Spinal cord (tissue), 10 donors: Measurements from ENCODE around the gene PSRC1. TPM values are rescaled to one million over a fixed set of nuclear protein-coding genes. Genes with fewer than 3 reads are reported as not detected.
"Not testable (repeated sequence)": the region's sequence is repeated elsewhere in the genome, so short reads cannot be mapped to it uniquely, and the experiment has no call there.

Experiments used
- DNase-seq, 6 donors: peaks; one replicate each; pipeline versions ENCODE4 v3.0.0 to v3.0.0-alpha.2; 2013 to 2015; ENCODE audit warnings: low spot score in 6 of 6, low read depth in 4 of 6
- H3K27ac ChIP-seq: one replicate; pipeline ENCODE4 v1.5.1; 2013; ENCODE audit warnings: low read depth, low read length, control low read depth
- H3K27me3 ChIP-seq: one replicate; pipeline ENCODE4 v1.6.1; 2013; ENCODE audit warnings: low read length; ENCODE audit not compliant: control insufficient read depth, insufficient read depth
- H3K36me3 ChIP-seq: one replicate; pipeline ENCODE4 v1.6.1; 2013; ENCODE audit warnings: low read length; ENCODE audit not compliant: control insufficient read depth, insufficient read depth
- H3K4me1 ChIP-seq: one replicate; pipeline ENCODE4 v1.6.1; 2013; ENCODE audit warnings: low read length; ENCODE audit not compliant: control insufficient read depth, insufficient read depth
- H3K4me3 ChIP-seq: one replicate; pipeline ENCODE4 v1.5.1; 2013; ENCODE audit warnings: low read depth, low read length, control low read depth
- H3K9me3 ChIP-seq: one replicate; pipeline ENCODE4 v1.6.1; 2013; ENCODE audit warnings: low read length; ENCODE audit not compliant: control insufficient read depth, insufficient read depth
- WGBS: methylation state at CpG from one replicate; pipeline ENCODE4 v1.1.5; 2013; ENCODE audit warnings: missing lambda C conversion rate; ENCODE audit not compliant: insufficient coverage; 5-methylcytosine and 5-hydroxymethylcytosine counted together
- polyA plus RNA-seq, 2 donors: library from polyadenylated mRNA; unstranded; fragments of 120-200 nt; gene quantifications; one replicate each; pipeline ENCODE4 v1.2.1, GENCODE V29; 2013; ENCODE audit not compliant: insufficient read length in 2 of 2
- total RNA-seq, 2 donors: library from RNA; depleted of rRNA in 1 of 2; stranded (reverse); fragments of 120-200 nt in 1 of 2; fragments of >200 nt in 1 of 2; gene quantifications; one replicate each; pipeline versions ENCODE4 v1.2.3 to v1.2.4, GENCODE V29; 2013 to 2014
- donor health status: healthy.

Gene PSRC1
- total and polyA plus RNA-seq, 4 donors, result 9.0 to 37.1 (median 32.2) TPM

DNA sequence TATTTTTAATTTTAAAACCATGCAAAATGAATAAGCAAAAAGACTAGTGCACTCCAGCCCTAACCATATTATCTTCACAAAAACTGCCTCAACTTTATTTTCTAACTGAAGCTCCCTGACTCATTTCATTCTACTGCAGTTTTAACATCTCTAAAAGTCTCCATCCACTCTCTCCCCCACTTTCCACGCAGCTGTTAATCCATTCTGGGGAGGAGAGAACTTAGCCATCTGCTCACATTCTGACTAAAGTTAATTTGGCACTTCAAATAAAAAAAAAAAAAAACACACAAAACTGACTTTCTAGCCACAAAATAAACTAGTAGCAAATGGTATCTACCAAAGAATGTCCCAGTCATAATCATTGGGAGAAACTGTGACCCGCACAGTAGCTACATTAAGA is 29.3 kb upstream of the PSRC1 start:
- no peak overlapping the region for H3K27ac ChIP-seq
- H3K36me3 ChIP-seq, result peaks cover 25% of the 10 kb centered on the region
- peaks cover 9% of the 10 kb centered on the region for H3K4me1 ChIP-seq
- H3K9me3 ChIP-seq, result no peaks in the 10 kb centered on the region
- DNase-seq, result peak in 2 of 6 donors; percentile 58 to 86
- no peaks in the 10 kb centered on the region for H3K27me3 ChIP-seq
- no peak overlapping the region for H3K4me3 ChIP-seq
- WGBS, result no CpG with 5 or more reads among the region's 2 CpGs

DNA sequence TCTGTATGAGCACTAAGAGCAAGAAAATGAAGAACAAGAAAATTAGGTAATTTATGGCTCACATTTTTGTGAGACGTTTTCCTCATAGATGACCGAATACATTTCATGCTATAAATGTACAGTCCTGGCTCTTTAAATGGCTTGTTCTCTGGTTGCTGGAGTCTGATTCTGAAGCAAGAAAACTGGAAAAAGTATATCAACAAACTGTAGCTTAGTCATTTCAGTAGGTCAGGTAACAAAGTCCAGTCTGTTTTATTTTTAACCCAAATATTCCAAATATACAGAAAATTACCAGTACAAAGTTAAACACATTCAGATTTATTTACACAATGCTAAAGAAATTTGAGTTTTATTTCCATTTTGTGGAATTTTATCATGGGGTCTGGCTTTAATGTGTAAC is 26.4 kb upstream of the PSRC1 start:
- no peaks in the 10 kb centered on the region for H3K27me3 ChIP-seq
- DNase-seq, result no peak
- peaks cover 10% of the 10 kb centered on the region for H3K36me3 ChIP-seq
- H3K4me3 ChIP-seq, result no peak overlapping the region
- 60% methylated on average over 1 of the region's 2 CpGs for WGBS
- H3K9me3 ChIP-seq, result no peaks in the 10 kb centered on the region
- H3K4me1 ChIP-seq, result peaks cover 25% of the 10 kb centered on the region
- no peak overlapping the region for H3K27ac ChIP-seq

DNA sequence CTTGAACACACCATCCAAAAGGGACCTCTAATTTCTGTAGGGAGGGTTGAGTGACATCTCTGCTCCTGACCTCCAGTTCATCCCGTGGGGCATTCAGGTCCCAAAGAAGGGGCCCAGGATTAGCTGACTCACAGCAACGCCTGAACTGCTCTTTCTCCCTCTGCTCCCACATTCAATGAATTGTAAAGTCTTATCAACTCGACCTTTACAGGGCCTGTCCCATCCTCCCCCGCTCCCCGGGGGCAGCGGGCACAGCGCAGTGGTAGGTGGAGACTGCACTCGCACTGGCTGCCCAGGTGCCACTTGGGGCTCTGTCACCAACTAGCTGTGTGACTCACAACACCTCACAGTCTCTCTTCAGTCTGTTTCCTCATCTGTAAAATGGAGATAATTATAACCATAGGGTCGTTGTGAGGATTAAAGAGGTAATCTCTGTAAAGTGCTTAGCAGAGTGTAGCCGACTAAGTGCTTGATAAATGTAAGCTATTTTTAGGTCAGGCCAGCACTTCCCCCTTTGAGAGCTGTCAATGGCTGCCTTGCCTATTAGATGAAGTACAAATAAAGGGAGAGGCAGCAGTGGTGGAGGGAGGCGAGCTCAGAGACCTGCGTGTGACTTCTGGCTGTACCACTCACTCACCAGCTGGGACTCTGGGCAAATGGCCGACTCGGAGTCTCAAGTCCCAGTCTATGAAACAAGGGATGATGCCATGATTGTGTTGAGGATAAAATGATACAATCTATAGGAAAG is 24.5 kb upstream of the PSRC1 start:
- H3K9me3 ChIP-seq, result no peaks in the 10 kb centered on the region
- peaks cover 7% of the 10 kb centered on the region for H3K36me3 ChIP-seq
- no peaks in the 10 kb centered on the region for H3K27me3 ChIP-seq
- H3K4me3 ChIP-seq, result no peak overlapping the region
- peak in 1 of 6 donors; percentile 43 for DNase-seq
- H3K4me1 ChIP-seq, result peaks cover 26% of the 10 kb centered on the region
- H3K27ac ChIP-seq, result no peak overlapping the region
- 65% methylated on average over 8 of the region's 14 CpGs for WGBS

DNA sequence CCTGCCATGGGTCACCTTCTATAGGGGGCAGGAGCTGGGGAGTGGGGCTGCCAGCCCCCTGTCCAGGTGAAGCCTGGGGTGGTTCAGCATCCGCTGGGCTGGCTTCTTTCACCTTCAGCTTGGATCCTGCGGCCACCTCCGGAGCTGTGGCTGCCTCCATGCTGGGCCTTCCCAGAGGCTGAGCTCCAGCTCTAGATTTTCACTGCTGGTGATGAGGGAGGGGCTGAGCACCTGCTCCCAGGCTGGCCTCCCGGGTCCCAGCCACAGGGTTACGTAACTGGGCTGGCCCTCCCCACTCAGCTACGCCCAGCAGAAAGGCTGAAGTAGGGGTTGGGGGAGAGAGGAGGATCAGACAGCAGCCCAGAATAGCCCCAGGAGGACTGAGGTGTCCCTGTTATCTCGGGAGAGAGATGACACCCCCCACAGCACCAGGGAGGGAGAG is 23.9 kb upstream of the PSRC1 start, which contains the start of gene MYBPHL:
TSS of gene MYBPHL (minus strand) at position 180 of the 442 bp plus-strand sequence. CDS start at position 160, 20 bp downstream.
- H3K36me3 ChIP-seq, result peaks cover 7% of the 10 kb centered on the region
- H3K27ac ChIP-seq, result no peak within 1 kb of the TSS
- no peak for DNase-seq
- peaks cover 26% of the 10 kb centered on the region for H3K4me1 ChIP-seq
- no peaks in the 10 kb centered on the region for H3K9me3 ChIP-seq
- H3K27me3 ChIP-seq, result no peaks in the 10 kb centered on the region
- no peak within 1 kb of the TSS for H3K4me3 ChIP-seq
- WGBS, result 63% methylated on average over 5 of the region's 7 CpGs

DNA sequence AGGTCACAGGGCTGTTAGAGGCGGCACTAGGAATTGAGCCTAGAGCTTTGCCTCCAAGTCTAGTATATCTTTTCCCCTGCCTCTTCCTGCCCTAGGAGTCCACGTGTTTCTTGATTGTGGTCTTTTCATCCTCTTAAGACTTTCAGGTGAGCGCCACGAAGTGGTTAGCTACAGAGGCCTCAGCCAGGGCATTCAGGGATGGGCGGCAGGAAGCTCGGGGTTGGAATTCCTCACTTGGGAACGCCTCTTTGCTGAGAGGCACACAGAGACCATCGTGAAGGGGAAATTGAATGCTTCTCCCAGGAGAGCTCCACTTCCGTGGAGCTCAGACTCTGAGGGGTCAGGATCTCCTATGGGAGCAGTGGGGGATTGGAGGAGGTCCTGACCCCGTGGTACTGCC is 23.0 kb upstream of the PSRC1 start:
- not testable (repeated sequence) for DNase-seq, H3K36me3 ChIP-seq, H3K9me3 ChIP-seq, H3K4me3 ChIP-seq, H3K27me3 ChIP-seq, H3K27ac ChIP-seq
- WGBS, result 87% methylated on average over 4 of the region's 10 CpGs
- peaks cover 26% of the 10 kb centered on the region for H3K4me1 ChIP-seq

DNA sequence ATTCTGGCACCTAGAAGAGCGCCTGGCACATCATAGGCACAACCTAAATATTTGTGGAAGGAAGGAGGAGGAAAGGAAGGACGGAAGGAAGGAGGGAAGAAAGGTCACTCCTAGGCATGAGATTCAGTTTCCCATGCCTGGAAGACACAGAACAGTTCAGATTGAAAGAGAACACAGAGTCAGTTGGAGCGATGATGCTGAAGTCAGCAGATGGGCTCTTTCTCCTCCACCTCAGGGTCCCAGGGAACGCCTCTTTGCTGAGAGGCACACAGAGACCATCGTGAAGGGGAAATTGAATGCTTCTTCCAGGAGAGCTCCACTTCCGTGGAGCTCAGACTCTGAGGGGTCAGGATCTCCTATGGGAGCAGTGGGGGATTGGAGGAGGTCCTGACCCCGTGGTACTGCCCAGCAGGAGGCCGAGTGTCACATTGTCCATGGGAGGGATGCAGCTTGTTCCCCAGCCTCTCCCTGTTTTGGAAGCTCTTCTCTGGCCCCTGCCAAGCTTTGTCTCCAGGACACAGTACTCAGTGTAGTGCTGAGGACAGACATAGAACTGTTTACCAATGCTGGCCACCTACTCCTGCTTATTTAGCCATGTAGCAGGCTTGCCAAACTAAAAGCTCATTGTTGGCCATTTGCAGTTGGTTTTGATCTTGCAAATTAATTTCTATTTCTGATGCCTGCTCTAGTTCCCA is 21.4 kb upstream of the PSRC1 start:
- H3K4me1 ChIP-seq, result peaks cover 42% of the 10 kb centered on the region
- H3K27me3 ChIP-seq, result no peaks in the 10 kb centered on the region
- H3K27ac ChIP-seq, result peak overlapping the region; percentile 53
- no peak overlapping the region for H3K4me3 ChIP-seq
- 49% methylated on average over 3 of the region's 8 CpGs for WGBS
- H3K36me3 ChIP-seq, result no peaks in the 10 kb centered on the region
- DNase-seq, result peak in 2 of 6 donors; percentile 11 to 43
- no peaks in the 10 kb centered on the region for H3K9me3 ChIP-seq

DNA sequence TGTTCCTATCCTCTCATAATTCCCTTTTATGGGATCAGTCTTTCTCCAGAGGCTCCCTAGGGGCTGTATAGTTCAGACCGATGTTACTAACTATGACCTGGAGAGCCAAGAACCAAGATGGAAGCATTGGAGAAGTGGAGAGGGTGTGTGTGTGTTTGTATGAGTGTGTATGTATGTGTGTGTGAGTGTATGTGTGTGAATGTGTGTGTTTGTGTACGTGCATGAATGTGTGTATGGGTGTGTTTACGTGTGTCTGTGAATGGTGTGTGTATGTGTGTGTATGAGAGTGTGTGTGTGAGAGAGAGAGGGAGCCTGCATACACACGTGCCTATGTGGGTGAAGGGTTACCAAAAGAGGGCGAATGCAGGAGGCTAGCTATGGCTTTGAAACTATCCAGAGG is 18.9 kb upstream of the PSRC1 start:
- Histone ChIP-seq H3K27me3 (no peaks in the 10 kb centered on the region), H3K9me3 (no peaks in the 10 kb centered on the region), H3K4me3 (no peak overlapping the region), H3K27ac (no peak overlapping the region), H3K36me3 (no peaks in the 10 kb centered on the region), H3K4me1 (peaks cover 55% of the 10 kb centered on the region)
- WGBS, result 96% methylated on average over 5 of the region's 5 CpGs
- DNase-seq, result no peak

DNA sequence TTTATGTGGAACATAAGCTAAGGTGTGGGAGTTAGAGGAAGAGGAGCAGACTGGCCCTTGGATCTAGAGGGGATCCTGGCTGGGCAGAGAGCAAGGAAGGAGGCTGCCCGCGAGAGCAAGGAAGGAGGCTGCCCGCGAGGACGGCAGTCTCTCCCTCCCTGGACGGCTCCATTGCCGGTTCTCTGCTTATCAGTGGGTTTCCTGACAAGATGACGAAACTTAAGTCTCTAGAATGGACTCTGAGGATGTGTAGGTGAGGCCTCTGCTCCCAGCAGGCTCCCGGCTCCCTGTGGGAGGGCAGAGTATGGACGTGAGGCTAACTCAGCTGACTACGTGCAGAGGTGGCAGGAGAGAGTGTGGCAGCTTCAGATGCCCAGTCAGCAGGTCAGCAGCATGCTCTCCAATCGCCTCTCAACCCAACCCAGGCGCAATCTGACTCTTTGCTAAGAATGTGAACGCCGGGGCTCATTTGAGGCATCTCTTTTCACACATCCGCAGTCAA is 17.8 kb upstream of the PSRC1 start:
- Histone ChIP-seq H3K4me1 (peaks cover 54% of the 10 kb centered on the region), H3K27me3 (no peaks in the 10 kb centered on the region), H3K27ac (peak overlapping the region; percentile 93), H3K9me3 (no peaks in the 10 kb centered on the region), H3K36me3 (no peaks in the 10 kb centered on the region), H3K4me3 (no peak overlapping the region)
- no peak for DNase-seq
- WGBS, result 80% methylated on average over 12 of the region's 16 CpGs

DNA sequence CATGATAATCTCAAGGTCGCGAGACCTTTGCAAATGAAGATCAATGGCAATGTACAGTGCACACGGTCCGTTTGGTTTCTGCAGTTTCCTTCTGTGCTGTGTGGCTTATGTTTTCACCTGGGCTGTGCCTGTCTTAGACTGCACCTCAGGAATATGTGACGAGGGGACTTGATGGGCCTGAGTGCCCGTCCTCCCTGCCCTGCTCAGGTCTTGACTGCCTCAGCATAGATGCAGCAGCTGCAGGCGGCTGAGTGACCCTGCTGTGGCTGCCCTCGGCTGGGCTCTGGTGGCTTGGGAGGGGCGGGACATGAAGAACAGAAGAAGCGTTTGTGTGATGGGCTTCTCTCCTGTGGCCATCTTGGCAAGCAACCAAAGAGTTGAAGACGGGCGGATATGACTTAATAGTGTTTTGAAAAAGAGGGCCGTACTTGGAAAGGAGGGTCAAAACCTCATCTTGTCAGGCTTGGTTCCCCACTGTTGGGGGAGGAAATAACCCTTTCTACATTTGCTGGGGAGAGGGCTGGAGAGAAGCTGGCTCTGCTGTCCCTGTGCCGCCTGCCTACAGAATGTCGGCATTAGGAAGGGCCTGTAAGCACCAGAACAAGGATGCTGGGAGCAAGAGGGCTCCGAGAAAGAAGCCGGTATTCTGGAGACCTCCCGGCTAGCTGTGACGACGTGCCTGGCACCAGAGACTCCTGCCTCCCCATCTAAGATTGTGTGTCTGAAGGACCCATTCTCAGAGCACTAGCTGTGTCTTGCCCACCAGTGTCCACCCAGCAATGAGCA is 16.8 kb upstream of the PSRC1 start:
- Histone ChIP-seq H3K4me3 (no peak overlapping the region), H3K36me3 (no peaks in the 10 kb centered on the region), H3K9me3 (no peaks in the 10 kb centered on the region), H3K4me1 (peaks cover 48% of the 10 kb centered on the region), H3K27ac (peak overlapping the region; percentile 93), H3K27me3 (no peaks in the 10 kb centered on the region)
- 51% methylated on average over 17 of the region's 20 CpGs for WGBS
- DNase-seq, result peak in 4 of 6 donors; percentile 50 to 89 (median 70)
